Esophagus (tissue), 2 donors: ENCODE data around the gene LCMT2. TPM values are rescaled to one million over a fixed set of nuclear protein-coding genes. Genes with fewer than 3 reads are reported as not detected.
"Not testable (repeated sequence)": the region's sequence is repeated elsewhere in the genome, so short reads cannot be mapped to it uniquely, and the experiment has no call there.

Source experiments
- H3K27ac ChIP-seq, 2 donors: one replicate each; pipeline ENCODE4 v1.5.1; 2013; ENCODE audit warnings: low read depth in 2 of 2, mild to moderate bottlenecking in 2 of 2, inconsistent platforms in 1 of 2, low read length in 1 of 2, moderate library complexity in 1 of 2
- H3K27me3 ChIP-seq, 2 donors: one replicate each; pipeline ENCODE4 v1.6.1; 2013; ENCODE audit warnings: low read length in 2 of 2, control low read depth in 1 of 2, mild to moderate bottlenecking in 1 of 2; ENCODE audit not compliant: insufficient read depth in 2 of 2, control insufficient read depth in 1 of 2
- H3K36me3 ChIP-seq, 2 donors: one replicate each; pipeline ENCODE4 v1.6.1; 2013; ENCODE audit warnings: low read length in 1 of 2; ENCODE audit not compliant: control insufficient read depth in 2 of 2, insufficient read depth in 2 of 2
- H3K4me1 ChIP-seq, 2 donors: one replicate each; pipeline ENCODE4 v1.6.1; 2013; ENCODE audit warnings: low read length in 1 of 2; ENCODE audit not compliant: control insufficient read depth in 2 of 2, insufficient read depth in 2 of 2
- H3K4me3 ChIP-seq, 2 donors: one replicate each; pipeline ENCODE4 v1.5.1; 2013; ENCODE audit warnings: low read length in 2 of 2, mild to moderate bottlenecking in 2 of 2, low read depth in 1 of 2, moderate library complexity in 1 of 2
- H3K9me3 ChIP-seq, 2 donors: one replicate each; pipeline ENCODE4 v1.6.1; 2013; ENCODE audit warnings: mild to moderate bottlenecking in 2 of 2, low read depth in 1 of 2, low read length in 1 of 2, moderate library complexity in 1 of 2; ENCODE audit not compliant: control insufficient read depth in 2 of 2, insufficient read depth in 1 of 2
- WGBS, 2 donors: extraction: QIAGEN DNeasy Blood & Tissue Kit; methylation state at CpG; one replicate each; pipeline ENCODE4 v1.1.7; 2013; 5-methylcytosine and 5-hydroxymethylcytosine counted together
- polyA plus RNA-seq, 2 donors: library from polyadenylated mRNA; stranded (reverse); fragments of 200-250 nt; gene quantifications; one replicate each; pipeline ENCODE4 v1.2.3, GENCODE V29; 2013
- donor health status: healthy with polysubstance abuse.
- donor health status: Bipolar disorder and iron deficiency.

The LCMT2 gene
- polyA plus RNA-seq, 2 donors = 5.0 to 5.5 TPM

- no peaks in the 10 kb centered on the region for H3K4me1 ChIP-seq
- WGBS, 2 donors = 47 to 54% methylated on average over 3 of the region's 3 CpGs
- H3K4me3 ChIP-seq = no peak overlapping the region
- no peaks in the 10 kb centered on the region for H3K9me3 ChIP-seq
- H3K36me3 ChIP-seq = no peaks in the 10 kb centered on the region
- peaks cover 2 to 6% of the 10 kb centered on the region in 2 donors for H3K27me3 ChIP-seq
- no peak overlapping the region for H3K27ac ChIP-seq
Measured at GRCh38 chr15:43314171-43314570, 16.2 kb downstream of the LCMT2 start.

GRCh38 chr15:43312378-43312777 lies 18.0 kb downstream of the LCMT2 start:
- H3K9me3 ChIP-seq = no peaks in the 10 kb centered on the region
- WGBS, 2 donors = 64 to 66% methylated on average over 4 of the region's 4 CpGs
- no peak overlapping the region for H3K4me3 ChIP-seq
- H3K36me3 ChIP-seq = no peaks in the 10 kb centered on the region
- no peak overlapping the region for H3K27ac ChIP-seq
- no peaks in the 10 kb centered on the region for H3K4me1 ChIP-seq
- H3K27me3 ChIP-seq = peaks cover 3 to 6% of the 10 kb centered on the region in 2 donors

- Histone ChIP-seq H3K4me1 (no peaks in the 10 kb centered on the region), H3K27me3 (no peaks in the 10 kb centered on the region)
- WGBS, 2 donors = 81 to 83% methylated on average over 11 of the region's 11 CpGs
Measured at GRCh38 chr15:43302205-43302817, 28.1 kb downstream of the LCMT2 start, which contains the start of gene TGM7. Gene TGM7 (minus strand): TSS chr15:43302255.

GRCh38 chr15:43299884-43300283 lies 30.5 kb downstream of the LCMT2 start:
- peaks cover 0 to 3% of the 10 kb centered on the region in 2 donors for H3K4me1 ChIP-seq
- H3K27me3 ChIP-seq = no peaks in the 10 kb centered on the region
- H3K36me3 ChIP-seq = no peaks in the 10 kb centered on the region
- H3K4me3 ChIP-seq = no peak overlapping the region
- no peaks in the 10 kb centered on the region for H3K9me3 ChIP-seq
- no peak overlapping the region for H3K27ac ChIP-seq

More at GRCh38 chr15:43302205-43302817, 28.1 kb downstream of the LCMT2 start, which contains the start of gene TGM7:
- H3K9me3 ChIP-seq = no peaks in the 10 kb centered on the region
- H3K4me3 ChIP-seq = no peak within 1 kb of the TSS
- H3K27ac ChIP-seq = no peak within 1 kb of the TSS
- H3K36me3 ChIP-seq = no peaks in the 10 kb centered on the region

- H3K4me3 ChIP-seq = no peak overlapping the region
- no peaks in the 10 kb centered on the region for H3K9me3 ChIP-seq
- H3K36me3 ChIP-seq = no peaks in the 10 kb centered on the region
- no peak overlapping the region for H3K27ac ChIP-seq
- H3K27me3 ChIP-seq = no peaks in the 10 kb centered on the region
- peaks cover 0 to 3% of the 10 kb centered on the region in 2 donors for H3K4me1 ChIP-seq
- whole genome bisulfite sequencing, 2 donors = 83 to 90% methylated on average over 3 of the region's 3 CpGs
Measured at GRCh38 chr15:43299411-43299810, 31.0 kb downstream of the LCMT2 start.

GRCh38 chr15:43294091-43294706 lies 36.2 kb downstream of the LCMT2 start:
- Histone ChIP-seq H3K9me3 (no peaks in the 10 kb centered on the region), H3K4me1 (peaks cover 2 to 3% of the 10 kb centered on the region in 2 donors), H3K27ac (no peak overlapping the region), H3K36me3 (no peaks in the 10 kb centered on the region), H3K27me3 (peaks cover 3% of the 10 kb centered on the region in 2 donors), H3K4me3 (no peak overlapping the region)
- WGBS, 2 donors = 46 to 62% methylated on average over 6 of the region's 6 CpGs

- H3K27me3 ChIP-seq = peaks cover 3% of the 10 kb centered on the region in 2 donors
- H3K9me3 ChIP-seq = no peaks in the 10 kb centered on the region
- 12 to 20% methylated on average over 16 to 17 of the region's 24 CpGs for WGBS, 2 donors
Measured at GRCh38 chr15:43293432-43293831, 36.9 kb downstream of the LCMT2 start.

GRCh38 chr15:43292375-43293078 lies 37.8 kb downstream of the LCMT2 start:
- H3K4me3 ChIP-seq = no peak overlapping the region
- peaks cover 2 to 3% of the 10 kb centered on the region in 2 donors for H3K4me1 ChIP-seq
- H3K9me3 ChIP-seq = no peaks in the 10 kb centered on the region
- H3K27ac ChIP-seq = no peak overlapping the region
- H3K27me3 ChIP-seq = peaks cover 3% of the 10 kb centered on the region in 2 donors
- H3K36me3 ChIP-seq = no peaks in the 10 kb centered on the region
- 63 to 64% methylated on average over 12 of the region's 12 CpGs for WGBS, 2 donors

More at GRCh38 chr15:43293432-43293831, 36.9 kb downstream of the LCMT2 start:
- H3K27ac ChIP-seq = no peak overlapping the region
- no peak overlapping the region for H3K4me3 ChIP-seq
- no peaks in the 10 kb centered on the region for H3K36me3 ChIP-seq
- peaks cover 2 to 3% of the 10 kb centered on the region in 2 donors for H3K4me1 ChIP-seq

GRCh38 chr15:43289656-43290055 lies 40.7 kb downstream of the LCMT2 start:
- H3K27ac ChIP-seq, H3K4me1 ChIP-seq, H3K9me3 ChIP-seq, H3K27me3 ChIP-seq, H3K4me3 ChIP-seq, H3K36me3 ChIP-seq: not testable (repeated sequence)
- 93 to 97% methylated on average over 2 of the region's 3 CpGs for WGBS, 2 donors
